GM19035 (cell line): ENCODE measurements around the gene FAM221B.

ENCODE experiments used
- ATAC-seq: cut with Tn5 transposase; IDR thresholded peaks from one replicate; pipeline ENCODE4 v1.9.1; 2021; ENCODE audit not compliant: unreplicated experiment

The FAM221B gene

DNA sequence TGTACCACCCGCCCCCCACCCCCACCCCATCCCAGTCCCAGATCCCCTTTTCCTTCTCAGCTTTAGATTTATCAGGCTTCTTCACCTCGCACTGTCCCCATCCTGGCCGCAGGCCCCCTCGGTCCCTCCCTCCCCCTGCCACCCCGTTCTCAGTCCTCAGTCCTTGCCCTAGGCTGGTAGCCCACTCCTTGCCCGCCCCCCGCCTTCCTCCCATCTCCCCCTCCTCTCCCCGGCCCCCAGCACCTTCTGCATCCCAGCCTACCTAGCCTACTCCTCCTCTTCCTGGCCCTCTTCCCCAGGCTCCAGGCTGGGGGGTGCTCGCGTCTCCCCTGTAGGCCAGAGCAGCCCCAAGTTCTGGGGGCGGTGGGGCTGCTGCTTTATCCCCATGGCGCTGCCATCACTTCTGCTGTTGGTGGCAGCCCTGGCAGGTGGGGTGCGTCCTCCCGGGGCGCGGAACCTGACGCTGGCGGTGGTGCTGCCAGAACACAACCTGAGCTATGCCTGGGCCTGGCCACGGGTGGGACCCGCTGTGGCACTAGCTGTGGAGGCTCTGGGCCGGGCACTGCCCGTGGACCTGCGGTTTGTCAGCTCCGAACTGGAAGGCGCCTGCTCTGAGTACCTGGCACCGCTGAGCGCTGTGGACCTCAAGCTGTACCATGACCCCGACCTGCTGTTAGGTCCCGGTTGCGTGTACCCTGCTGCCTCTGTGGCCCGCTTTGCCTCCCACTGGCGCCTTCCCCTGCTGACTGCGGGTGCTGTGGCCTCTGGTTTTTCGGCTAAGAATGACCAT is 36.3 kb downstream of the FAM221B start:
- ATAC-seq = no peak

DNA sequence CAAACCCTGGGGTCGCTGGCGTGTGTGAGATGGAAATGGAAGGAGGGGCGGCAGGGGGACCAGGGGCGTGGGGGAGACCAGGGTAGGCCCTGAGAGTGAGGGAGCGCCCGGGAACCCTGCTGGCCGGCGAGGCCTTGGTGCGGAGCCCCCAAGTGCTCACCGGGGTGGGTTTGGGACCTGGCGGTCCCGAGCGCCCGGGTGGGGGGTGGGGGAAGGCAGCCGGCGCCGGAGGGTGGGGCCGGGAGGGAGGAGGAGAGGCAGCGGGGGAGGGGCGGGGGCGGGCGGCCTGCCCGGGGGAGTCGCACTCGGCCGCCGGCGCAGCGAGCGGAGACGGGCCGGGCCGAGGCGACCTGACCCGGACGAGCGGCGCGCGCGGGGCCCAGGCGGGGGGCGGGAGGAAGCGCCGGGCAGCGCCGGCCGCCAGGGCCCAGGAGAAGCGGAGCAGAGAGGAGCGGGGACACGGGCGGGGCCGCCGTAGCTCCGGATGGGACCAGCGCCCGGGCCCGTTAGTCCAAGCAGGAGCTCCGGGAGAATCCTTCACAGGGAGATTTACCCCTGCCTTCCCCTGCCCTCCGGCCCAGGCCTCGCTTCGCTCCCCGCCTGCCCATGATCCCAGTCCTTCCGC is 37.1 kb downstream of the FAM221B start, which contains the start of gene NPR2:
NPR2 (plus strand) TSS at position 295 of the 625 bp plus-strand sequence. CDS start 818 bp downstream, outside the sequence.
- ATAC-seq = no peak

- no peak for ATAC-seq
Measured at GRCh38 chr9:35790385-35791296, 37.9 kb downstream of the FAM221B start.

DNA sequence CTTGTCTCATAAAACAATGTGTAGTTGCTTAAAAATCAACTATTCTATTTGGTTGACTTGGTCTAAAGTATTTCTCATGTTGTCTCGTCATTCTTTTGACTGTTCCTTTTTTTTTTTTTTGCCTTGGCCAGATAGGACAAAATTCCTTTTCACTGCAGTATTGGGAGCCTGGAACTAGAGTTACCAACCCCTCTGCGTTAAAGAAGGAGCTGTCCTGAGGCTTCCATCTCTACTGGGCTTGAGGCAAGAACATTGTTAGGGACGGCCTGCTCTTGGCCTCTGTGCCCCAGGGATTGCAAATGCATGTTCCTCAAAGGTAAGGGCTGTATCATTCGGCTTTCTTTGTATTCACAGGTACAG is 38.5 kb downstream of the FAM221B start:
- no peak for ATAC-seq

DNA sequence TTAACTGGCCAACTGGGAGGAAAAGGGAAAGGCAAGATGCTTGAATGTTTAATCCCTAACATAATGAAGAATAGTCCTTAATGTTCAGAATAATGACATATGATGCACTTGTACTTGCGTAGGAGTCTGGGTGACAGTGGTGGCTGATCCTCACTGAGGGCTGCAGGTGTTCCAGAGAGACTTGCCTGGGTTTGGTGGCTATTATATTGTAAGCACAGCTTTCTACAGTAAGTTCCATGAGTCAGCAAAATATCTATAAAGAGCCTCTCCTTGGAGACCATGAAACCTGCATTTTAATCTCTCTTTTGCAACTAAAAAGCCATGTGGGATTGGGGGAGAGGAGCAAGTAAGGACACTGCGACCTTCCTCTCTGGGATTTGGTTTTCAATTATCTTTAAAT is 39.0 kb downstream of the FAM221B start:
- no peak for ATAC-seq

DNA sequence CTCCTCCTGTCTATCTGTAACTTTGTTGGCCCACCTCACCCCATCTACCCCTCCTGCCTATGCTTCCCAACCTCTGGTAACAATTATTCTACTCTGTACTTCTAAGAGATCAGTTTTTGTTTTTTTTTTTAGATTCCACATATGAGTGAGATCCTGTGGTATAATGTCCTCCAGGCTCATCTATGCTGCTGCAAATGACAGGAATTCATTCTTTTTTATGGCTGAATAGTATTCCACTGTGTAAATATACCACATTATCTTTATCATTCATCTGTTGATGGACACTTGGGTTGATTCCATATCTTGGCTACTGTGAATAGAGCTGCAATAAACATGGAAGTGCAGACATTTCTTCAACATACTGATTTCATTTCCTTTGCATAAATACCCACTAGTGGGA is 45.1 kb downstream of the FAM221B start:
- no peak for ATAC-seq

- no peak for ATAC-seq
Measured at GRCh38 chr9:35781066-35781465, 47.5 kb downstream of the FAM221B start.

- no peak for ATAC-seq
Measured at GRCh38 chr9:35778496-35778895, 50.0 kb downstream of the FAM221B start.

GRCh38 chr9:35776018-35776417 is 52.5 kb downstream of the FAM221B start:
- ATAC-seq = no peak

DNA sequence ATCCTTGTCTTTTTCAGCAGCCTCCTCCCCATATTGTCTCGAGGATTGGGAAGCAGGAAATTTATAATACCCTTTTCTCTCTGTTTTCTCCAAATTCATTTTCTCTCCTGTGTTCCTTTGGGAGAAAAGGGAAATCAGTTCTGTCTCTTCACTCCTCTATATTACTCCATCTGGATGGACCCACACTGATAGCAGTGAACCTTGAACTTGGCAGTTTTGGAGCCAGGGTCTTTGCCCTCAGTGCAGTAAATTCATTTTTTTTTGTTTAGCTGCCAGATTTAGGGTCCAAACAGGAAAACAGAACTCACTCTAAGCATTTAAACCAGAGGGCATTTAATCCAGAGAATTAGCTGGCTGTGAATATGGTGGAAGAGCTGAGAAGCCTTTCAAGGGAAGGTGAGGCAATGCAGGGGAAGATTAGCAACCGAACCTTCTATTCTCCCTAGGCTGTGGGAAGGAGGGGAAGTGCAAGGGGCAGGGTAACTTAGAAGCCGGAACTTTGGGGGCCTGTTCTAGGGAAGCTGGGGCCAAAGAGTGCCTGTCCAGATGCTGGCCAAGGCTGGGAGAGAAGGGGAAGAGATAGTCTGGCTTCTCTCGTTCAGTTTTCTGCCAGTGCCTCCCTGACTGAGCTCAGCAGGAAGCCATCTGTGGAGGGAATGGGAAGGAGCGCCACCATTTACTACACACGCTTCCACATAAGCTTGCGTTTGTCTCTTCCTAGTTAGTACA is 53.5 kb downstream of the FAM221B start:
- no peak for ATAC-seq

GRCh38 chr9:35771943-35772342 is 56.6 kb downstream of the FAM221B start:
- ATAC-seq = no peak

DNA sequence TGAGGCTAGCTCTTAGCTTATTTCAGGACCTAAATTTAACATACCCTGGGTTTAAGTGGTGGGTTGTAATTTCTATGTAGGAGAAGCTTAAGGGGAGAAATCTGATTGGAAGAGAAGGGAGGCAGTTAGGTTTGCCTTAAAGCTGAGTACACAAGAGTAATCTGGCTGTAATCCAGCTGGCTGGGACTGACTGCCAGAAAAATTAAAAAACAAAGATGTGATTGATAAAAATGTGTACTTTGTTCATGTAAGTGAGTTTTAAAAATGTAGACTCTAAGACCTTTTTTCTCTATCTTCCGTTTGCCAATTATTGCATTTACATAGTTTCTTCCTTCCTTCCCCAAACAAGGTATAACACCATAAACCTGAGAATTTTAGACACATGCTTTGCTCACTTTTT is 57.0 kb downstream of the FAM221B start:
- no peak for ATAC-seq

DNA sequence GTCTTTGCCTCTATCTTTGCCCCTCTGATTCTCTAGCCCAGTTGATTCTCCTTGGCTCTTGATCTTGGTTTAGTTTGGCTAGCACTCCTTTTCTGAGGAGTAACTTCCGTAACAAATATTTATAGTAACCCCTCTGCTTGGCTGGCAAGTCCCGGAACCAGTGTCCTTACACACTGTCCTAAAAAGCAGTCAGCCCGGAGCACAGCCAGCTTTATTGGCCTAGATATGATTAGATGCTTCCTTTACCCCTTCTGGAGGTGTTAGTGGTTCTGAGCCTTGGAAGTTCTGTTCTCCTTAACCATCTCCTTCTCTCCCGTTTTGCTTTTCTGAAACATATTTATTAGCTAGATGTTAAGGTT is 57.5 kb downstream of the FAM221B start:
- ATAC-seq = no peak

GRCh38 chr9:35769763-35770162 is 58.8 kb downstream of the FAM221B start:
- ATAC-seq = no peak

GRCh38 chr9:35767458-35767857 is 61.1 kb downstream of the FAM221B start:
- ATAC-seq = no peak

DNA sequence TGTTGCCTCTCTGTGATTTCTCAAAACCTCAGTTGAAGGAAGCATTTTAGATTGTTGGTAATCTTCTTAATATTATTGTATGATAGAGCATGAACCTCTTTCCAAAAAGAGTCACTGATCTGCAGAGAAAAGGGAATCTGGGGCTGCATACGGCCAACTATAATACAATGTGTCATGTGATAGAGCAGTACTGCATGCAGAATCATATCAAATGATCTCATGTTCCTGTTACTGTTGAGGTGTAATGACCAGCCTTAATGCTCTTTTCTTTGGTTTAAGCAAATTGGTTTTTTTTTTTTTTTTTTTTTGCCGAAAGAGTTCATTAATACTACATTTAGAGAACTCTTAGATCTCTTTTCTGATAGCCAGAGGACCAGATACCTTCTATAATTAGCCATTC is 61.5 kb downstream of the FAM221B start:
- ATAC-seq = no peak
